MM.1S (cell line): ENCODE measurements around the gene BAG3.

Source experiments
- EZH2 ChIP-seq: fragments of 300-600 bp; sonication (generic); optimal IDR thresholded peaks from 2 replicates; pipeline ENCODE3; 2017; ENCODE audit warnings: low read depth, mild to moderate bottlenecking, antibody characterized with exemption, low read length, mixed read lengths
- EZH2phosphoT487 ChIP-seq: fragments of 300-600 bp; sonication (generic); IDR thresholded peaks from 2 replicates; pipeline ENCODE4 v1.6.1; 2018; ENCODE audit warnings: antibody characterized with exemption, low read length
- TF ChIP-seq, protein P1 (sequence below): fragments of 300-600 bp; sonication (generic); IDR thresholded peaks from 2 replicates; pipeline ENCODE4 v1.5.1; 2016; ENCODE audit warnings: antibody characterized with exemption, low read length, mixed read lengths

DNA sequence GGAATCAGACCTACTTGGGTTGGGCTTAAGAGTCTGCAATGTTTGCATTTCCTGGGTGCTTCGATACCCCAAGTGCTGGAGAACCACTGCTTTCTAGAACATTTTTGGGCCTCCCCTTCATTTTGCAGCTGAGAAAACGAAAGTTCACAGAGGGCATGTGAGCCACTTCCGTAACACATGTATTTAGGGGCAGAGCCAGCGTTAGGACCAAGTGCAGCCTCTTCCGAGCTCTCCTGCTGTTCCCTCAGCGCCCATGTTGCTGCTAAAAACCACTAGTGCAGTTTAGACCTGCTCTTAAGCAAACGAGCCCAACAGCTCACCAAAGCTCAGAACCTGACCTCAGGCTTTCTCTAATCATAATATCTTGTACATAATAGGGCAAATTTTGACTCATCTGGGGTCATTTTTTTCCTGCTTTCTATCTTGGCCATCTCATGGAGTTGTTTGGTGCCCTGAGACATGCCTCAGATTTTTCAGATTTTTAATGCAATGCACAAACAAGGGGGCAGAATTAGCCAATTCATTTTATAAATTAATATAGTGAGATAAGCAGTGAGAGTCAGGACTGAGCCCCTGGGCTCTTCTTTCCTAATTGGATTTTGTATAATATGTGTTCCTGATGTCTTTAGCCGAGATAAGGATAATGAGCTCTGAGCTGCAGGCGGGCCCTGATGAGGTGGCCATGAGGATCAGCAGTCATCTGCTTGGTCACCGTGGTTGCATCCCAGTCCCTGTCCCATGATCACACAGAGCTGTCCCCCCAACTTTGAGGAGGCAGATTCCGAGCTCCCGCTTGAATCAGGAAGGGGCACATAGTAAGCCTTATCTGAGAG is 12.9 kb downstream of the BAG3 start:
- TF ChIP-seq, protein P1, sequence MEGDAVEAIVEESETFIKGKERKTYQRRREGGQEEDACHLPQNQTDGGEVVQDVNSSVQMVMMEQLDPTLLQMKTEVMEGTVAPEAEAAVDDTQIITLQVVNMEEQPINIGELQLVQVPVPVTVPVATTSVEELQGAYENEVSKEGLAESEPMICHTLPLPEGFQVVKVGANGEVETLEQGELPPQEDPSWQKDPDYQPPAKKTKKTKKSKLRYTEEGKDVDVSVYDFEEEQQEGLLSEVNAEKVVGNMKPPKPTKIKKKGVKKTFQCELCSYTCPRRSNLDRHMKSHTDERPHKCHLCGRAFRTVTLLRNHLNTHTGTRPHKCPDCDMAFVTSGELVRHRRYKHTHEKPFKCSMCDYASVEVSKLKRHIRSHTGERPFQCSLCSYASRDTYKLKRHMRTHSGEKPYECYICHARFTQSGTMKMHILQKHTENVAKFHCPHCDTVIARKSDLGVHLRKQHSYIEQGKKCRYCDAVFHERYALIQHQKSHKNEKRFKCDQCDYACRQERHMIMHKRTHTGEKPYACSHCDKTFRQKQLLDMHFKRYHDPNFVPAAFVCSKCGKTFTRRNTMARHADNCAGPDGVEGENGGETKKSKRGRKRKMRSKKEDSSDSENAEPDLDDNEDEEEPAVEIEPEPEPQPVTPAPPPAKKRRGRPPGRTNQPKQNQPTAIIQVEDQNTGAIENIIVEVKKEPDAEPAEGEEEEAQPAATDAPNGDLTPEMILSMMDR = no peak
- no peak for TF ChIP-seq EZH2
- no peak for TF ChIP-seq EZH2phosphoT487
